Measurements from ENCODE around the gene RBM15.
A peak's percentile ranks its signal among the peaks of the same experiment; 100 is the strongest.

The RBM15 gene

GRCh38 chr1:110384581-110385321 is 45.6 kb downstream of the RBM15 start:
- no peak overlapping the region for H3K4me3 ChIP-seq (ENCODE audit: low read length)
- DNase-seq (ENCODE audit: low read depth) = no peak
- TF ChIP-seq CTCF (IDR thresholded peaks at IDR 0.05; ENCODE audit: insufficient read depth, low read depth, low read length, missing control alignments) = no peak

GRCh38 chr1:110385369-110385768 is 46.2 kb downstream of the RBM15 start:
- no peak for TF ChIP-seq CTCF (IDR thresholded peaks at IDR 0.05; ENCODE audit: insufficient read depth, low read depth, low read length, missing control alignments)
- no peak overlapping the region for H3K4me3 ChIP-seq (ENCODE audit: low read length)
- DNase-seq (ENCODE audit: low read depth) = no peak

DNA sequence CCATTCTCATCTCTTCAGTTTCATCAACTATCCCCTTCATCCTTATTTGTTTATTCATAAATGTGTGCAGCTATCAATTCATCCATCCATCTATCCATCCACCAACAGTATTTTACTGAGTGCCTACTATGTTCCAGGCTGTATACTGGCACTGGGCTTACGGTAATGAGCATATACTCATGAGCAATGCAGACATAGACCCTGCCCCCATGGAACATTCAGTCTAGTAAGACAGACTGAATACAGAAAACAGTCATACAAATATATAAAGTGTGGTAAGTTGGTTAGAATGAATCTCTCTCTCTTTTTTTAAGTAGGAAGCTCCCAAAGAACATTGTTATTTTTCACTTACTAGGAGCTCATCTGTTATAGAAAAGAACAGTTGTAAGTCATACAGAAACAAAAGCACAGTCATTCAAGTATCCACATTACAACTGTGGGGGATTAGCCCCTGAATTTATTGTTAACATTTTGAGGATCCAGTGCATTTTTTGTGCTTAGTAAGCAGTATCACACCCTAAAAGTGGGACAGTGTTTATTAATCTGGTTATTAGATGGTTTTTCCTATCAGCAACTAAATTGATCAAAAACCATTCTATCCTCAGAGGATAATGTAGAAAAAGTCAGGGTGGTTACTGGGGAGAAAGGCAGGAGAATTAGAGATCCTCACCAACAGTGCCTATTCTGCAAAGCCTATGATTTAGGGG is 48.0 kb downstream of the RBM15 start:
- no peak for TF ChIP-seq CTCF (IDR thresholded peaks at IDR 0.05; ENCODE audit: insufficient read depth, low read depth, low read length, missing control alignments)
- no peak overlapping the region for H3K4me3 ChIP-seq (ENCODE audit: low read length)
- DNase-seq (ENCODE audit: low read depth) = no peak

GRCh38 chr1:110390096-110390495 is 50.9 kb downstream of the RBM15 start:
- TF ChIP-seq CTCF (IDR thresholded peaks at IDR 0.05; ENCODE audit: insufficient read depth, low read depth, low read length, missing control alignments) = peak; percentile 16
- peak; percentile 84 for DNase-seq (ENCODE audit: low read depth)
- H3K4me3 ChIP-seq (ENCODE audit: low read length) = no peak overlapping the region

GRCh38 chr1:110390692-110391245 is 51.6 kb downstream of the RBM15 start, which contains the start of gene SLC16A4:
Gene SLC16A4, minus strand, starts transcription at chr1:110391026. Its CDS starts 1,703 bp downstream, at chr1:110389323.
- TF ChIP-seq CTCF (IDR thresholded peaks at IDR 0.05; ENCODE audit: insufficient read depth, low read depth, low read length, missing control alignments) = no peak
- peak; percentile 69 for DNase-seq (ENCODE audit: low read depth)
- peak within 1 kb of the TSS; percentile 7 for H3K4me3 ChIP-seq (ENCODE audit: low read length)

DNA sequence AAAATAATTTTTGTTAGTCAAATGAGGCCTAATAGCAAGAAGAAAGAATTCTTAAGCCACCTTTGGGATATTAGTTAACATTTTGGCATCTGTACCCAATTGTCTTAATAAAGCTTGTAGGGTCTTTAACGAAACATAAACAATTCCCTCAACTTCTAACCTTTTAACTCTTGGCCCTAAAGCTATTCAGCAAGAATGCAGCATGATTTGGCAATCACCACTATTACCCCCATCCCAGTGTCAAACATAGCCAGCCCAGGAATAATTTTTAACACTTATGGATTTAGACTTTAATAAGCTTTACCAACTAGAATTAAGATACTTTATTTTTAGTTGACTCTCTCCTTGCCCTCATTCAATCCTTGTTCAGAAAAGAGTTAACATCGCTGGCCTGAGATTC is 54.1 kb downstream of the RBM15 start:
- DNase-seq (ENCODE audit: low read depth) = no peak
- no peak overlapping the region for H3K4me3 ChIP-seq (ENCODE audit: low read length)
- no peak for TF ChIP-seq CTCF (IDR thresholded peaks at IDR 0.05; ENCODE audit: insufficient read depth, low read depth, low read length, missing control alignments)

Data from epithelial cell of esophagus (primary cell).